Measurements from ENCODE around the gene NFASC. TPM values are rescaled to one million over a fixed set of nuclear protein-coding genes. Genes with fewer than 3 reads are reported as not detected.

NFASC gene
- total and polyA plus RNA-seq, 2 donors (not counting 3 experiments of a cell fraction or from before 2014, with no cell fraction given): not detected

GRCh38 chr1:205002705-205003104 lies 132.0 kb downstream of the NFASC start:
- Histone ChIP-seq H3K9ac (replicated peaks; ENCODE audit: extremely low read depth, insufficient read depth, low read length) (no peak overlapping the region), H3K79me2 (ENCODE audit: control insufficient read depth, insufficient read depth, low read length) (no peaks in the 10 kb centered on the region), H3K4me2 (ENCODE audit: insufficient read depth, low read length) (no peak overlapping the region), H3K4me3 (replicated peaks in 1 of 3; ENCODE audit: insufficient read depth in 1 of 3, low read depth in 1 of 3, low read length in 3 of 3) (no peak overlapping the region), H3K36me3 (ENCODE audit: control insufficient read depth in 2 of 2, extremely low read depth in 1 of 2, insufficient read depth in 2 of 2, low read length in 2 of 2) (no peaks in the 10 kb centered on the region), H3K27ac (ENCODE audit: insufficient read depth, low read depth, low read length) (no peak overlapping the region), H3K9me1 (replicated peaks; ENCODE audit: control insufficient read depth, extremely low read depth, insufficient read depth, low read length) (no peaks in the 10 kb centered on the region), H2AFZ (ENCODE audit: low read depth, low read length) (no peak overlapping the region), H3K4me1 (ENCODE audit: control insufficient read depth, extremely low read depth, insufficient read depth, low read length) (no peaks in the 10 kb centered on the region), H3K9me3 (replicated peaks; ENCODE audit: control insufficient read depth, insufficient read depth, low read length) (no peaks in the 10 kb centered on the region), H3K27me3 (ENCODE audit: control insufficient read depth in 2 of 2, insufficient read depth in 2 of 2, low read length in 2 of 2) (peaks cover 2 to 3% of the 10 kb centered on the region in 2 experiments), H4K20me1 (replicated peaks; ENCODE audit: control insufficient read depth, extremely low read depth, insufficient read depth, low read length) (no peaks in the 10 kb centered on the region)
- dilution Hi-C loops (cut with MboI; ENCODE audit: extremely low pct_ligation_motif_present, low sequenced_read_pairs): no loop called here
- no TSS peak for BruUV-seq (replicated peaks)
- DNase-seq (ENCODE audit: low read depth, low spot score): no peak
- POLR2A ChIA-PET: no interaction called here
- intact Hi-C loops (cut with micrococcal nuclease): no loop called here
- no peak for TF ChIP-seq POLR2A (IDR thresholded peaks at IDR 0.05; ENCODE audit: low read depth, low read length)
- no peak for TF ChIP-seq EZH2 (IDR thresholded peaks at IDR 0.05; ENCODE audit: borderline replicate concordance, low read depth, low read length, severe bottlenecking)
- TF ChIP-seq GATA2 (IDR thresholded peaks at IDR 0.05; ENCODE audit: insufficient read depth, insufficient read length, low read depth, low read length): no peak
- no peak for TF ChIP-seq MAX (IDR thresholded peaks at IDR 0.05; ENCODE audit: insufficient read depth, insufficient read length)
- TF ChIP-seq MYC (IDR thresholded peaks at IDR 0.05; ENCODE audit: low read depth, low read length): no peak
- no peak for FAIRE-seq
- CTCF ChIA-PET: interaction anchor here (2.5 to 4.6 kb wide), 2 partner anchors 13 to 60 kb away, joined by 10 to 27 read pairs; no protein-coding TSS in a partner anchor

GRCh38 chr1:205003358-205004131 lies 132.9 kb downstream of the NFASC start:
- no peak for TF ChIP-seq EZH2 (IDR thresholded peaks at IDR 0.05; ENCODE audit: borderline replicate concordance, low read depth, low read length, severe bottlenecking)
- TF ChIP-seq GATA2 (IDR thresholded peaks at IDR 0.05; ENCODE audit: insufficient read depth, insufficient read length, low read depth, low read length): no peak
- no peak for TF ChIP-seq MYC (IDR thresholded peaks at IDR 0.05; ENCODE audit: low read depth, low read length)
- TF ChIP-seq CTCF (IDR thresholded peaks at IDR 0.05; ENCODE audit: extremely low read depth in 1 of 2, insufficient read depth in 1 of 2, low read depth in 1 of 2, low read length in 2 of 2): no peak
- Histone ChIP-seq H3K4me1 (ENCODE audit: control insufficient read depth, extremely low read depth, insufficient read depth, low read length) (no peaks in the 10 kb centered on the region), H3K79me2 (ENCODE audit: control insufficient read depth, insufficient read depth, low read length) (no peaks in the 10 kb centered on the region), H3K4me2 (ENCODE audit: insufficient read depth, low read length) (no peak overlapping the region), H3K4me3 (replicated peaks in 1 of 3; ENCODE audit: insufficient read depth in 1 of 3, low read depth in 1 of 3, low read length in 3 of 3) (no peak overlapping the region), H4K20me1 (replicated peaks; ENCODE audit: control insufficient read depth, extremely low read depth, insufficient read depth, low read length) (no peaks in the 10 kb centered on the region), H2AFZ (ENCODE audit: low read depth, low read length) (no peak overlapping the region), H3K9me1 (replicated peaks; ENCODE audit: control insufficient read depth, extremely low read depth, insufficient read depth, low read length) (no peaks in the 10 kb centered on the region), H3K36me3 (ENCODE audit: control insufficient read depth in 2 of 2, extremely low read depth in 1 of 2, insufficient read depth in 2 of 2, low read length in 2 of 2) (no peaks in the 10 kb centered on the region), H3K9ac (replicated peaks; ENCODE audit: extremely low read depth, insufficient read depth, low read length) (no peak overlapping the region), H3K9me3 (replicated peaks; ENCODE audit: control insufficient read depth, insufficient read depth, low read length) (no peaks in the 10 kb centered on the region), H3K27me3 (ENCODE audit: control insufficient read depth in 2 of 2, insufficient read depth in 2 of 2, low read length in 2 of 2) (peaks cover 2 to 3% of the 10 kb centered on the region in 2 experiments), H3K27ac (ENCODE audit: insufficient read depth, low read depth, low read length) (no peak overlapping the region)
- no TSS peak for BruUV-seq (replicated peaks)
- ChIA-PET POLR2A (no interaction called here), CTCF (interaction anchor here (0.8 to 4.6 kb wide), 3 partner anchors 14 to 59 kb away, joined by 3 to 27 read pairs (median 10); no protein-coding TSS in a partner anchor)
- FAIRE-seq (no peak), DNase-seq (ENCODE audit: low read depth, low spot score) (no peak)
- intact Hi-C loops (cut with micrococcal nuclease) (no loop called here), dilution Hi-C loops (cut with MboI; ENCODE audit: extremely low pct_ligation_motif_present, low sequenced_read_pairs) (no loop called here)
